ENCODE measurements around the gene MTHFD2L. TPM values are rescaled to one million over a fixed set of nuclear protein-coding genes. Genes with fewer than 3 reads are reported as not detected.
"Not testable (repeated sequence)": the region's sequence is repeated elsewhere in the genome, so short reads cannot be mapped to it uniquely, and the experiment has no call there.

The MTHFD2L gene
- total RNA-seq, 2 experiments from 2014 or later: 8.6 to 9.3 TPM

- CTCF ChIA-PET: not testable (repeated sequence)
These were observed 25.7 kb upstream of the MTHFD2L start for GRCh38 chr4:74132188-74132587.

DNA sequence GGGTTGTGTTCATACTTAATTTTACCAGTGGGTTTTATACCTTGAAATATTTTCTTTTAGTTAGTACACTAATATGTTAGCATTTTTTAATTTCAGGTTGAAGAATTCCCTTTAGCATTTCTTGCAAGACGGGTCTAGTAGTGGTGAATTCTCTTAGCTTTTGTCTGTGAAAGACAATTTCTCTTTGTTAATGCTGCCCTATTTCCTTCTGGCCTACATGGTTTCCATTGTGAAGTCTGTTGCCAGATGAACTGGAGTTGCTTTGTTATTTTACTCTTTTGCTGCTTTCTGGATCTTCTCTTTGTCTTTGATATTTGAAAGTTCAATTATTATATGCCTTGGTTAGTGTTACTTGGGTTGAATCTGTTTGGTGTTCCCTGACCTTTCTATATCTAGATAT, 25.0 kb upstream of the MTHFD2L start:
- POLR2A ChIA-PET: no interaction called here
- CTCF ChIA-PET: interaction anchor here (1.0 kb wide), 1 partner anchor 464 kb away, joined by 3 read pairs; no protein-coding TSS in a partner anchor

More at GRCh38 chr4:74132188-74132587, 25.7 kb upstream of the MTHFD2L start:
- POLR2A ChIA-PET: not testable (repeated sequence)

DNA sequence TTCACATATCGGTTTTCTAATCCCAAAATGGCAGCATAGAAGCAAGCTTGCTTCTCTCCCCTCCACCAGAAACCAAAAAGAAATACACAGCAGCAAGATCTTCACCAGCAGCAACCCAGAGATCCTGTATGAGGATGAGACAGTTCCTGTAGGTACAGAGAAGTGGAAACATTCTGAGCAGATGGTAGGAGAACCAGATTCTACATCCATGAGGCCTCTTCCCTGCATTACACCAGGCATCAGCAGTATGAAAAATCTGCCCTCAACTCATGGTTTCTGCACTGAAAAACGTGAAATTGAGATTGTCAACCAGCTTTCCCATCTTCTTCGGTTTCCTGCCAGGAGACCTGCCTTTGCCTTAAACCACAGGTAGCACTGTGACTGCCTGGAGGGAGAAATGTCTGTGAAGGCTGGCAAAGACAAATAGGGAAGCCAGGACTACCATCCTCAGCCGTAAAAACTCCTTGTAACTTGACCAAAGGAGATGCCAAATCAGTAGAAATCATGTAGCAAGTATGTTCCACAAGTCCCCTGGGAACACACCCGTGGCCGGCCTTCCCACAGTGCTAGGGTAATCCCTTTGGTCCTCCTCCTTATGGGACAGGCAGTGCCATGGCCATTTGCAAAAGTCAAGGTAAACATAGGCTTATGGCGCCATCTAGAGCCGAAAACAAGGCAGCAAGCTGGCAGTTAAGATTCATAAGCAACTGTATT, 24.0 kb upstream of the MTHFD2L start:
- ChIA-PET CTCF (interaction anchor here (1.0 to 1.3 kb wide), 2 partner anchors 9 to 465 kb away, joined by 3 read pairs; no protein-coding TSS in a partner anchor), POLR2A (no interaction called here)

DNA sequence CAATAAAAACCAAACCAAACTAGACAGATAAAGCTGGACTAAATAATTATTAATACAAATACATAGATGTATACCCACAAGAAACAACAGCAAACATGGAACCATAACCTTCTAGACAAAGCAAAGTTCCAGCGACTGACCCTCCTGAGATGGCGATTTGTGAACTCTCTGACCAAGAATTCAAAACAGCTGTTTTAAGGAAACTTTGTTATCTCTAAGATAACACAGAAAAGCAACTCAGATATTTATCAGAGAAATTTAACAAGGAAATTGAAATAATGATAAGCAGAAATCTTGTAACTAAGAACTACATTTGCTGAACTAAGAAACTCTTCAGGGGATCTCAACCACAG, 23.4 kb upstream of the MTHFD2L start:
- CTCF ChIA-PET: interaction anchor here (1.3 kb wide), 1 partner anchor 9 kb away, joined by 3 read pairs; no protein-coding TSS in a partner anchor
- POLR2A ChIA-PET: no interaction called here

DNA sequence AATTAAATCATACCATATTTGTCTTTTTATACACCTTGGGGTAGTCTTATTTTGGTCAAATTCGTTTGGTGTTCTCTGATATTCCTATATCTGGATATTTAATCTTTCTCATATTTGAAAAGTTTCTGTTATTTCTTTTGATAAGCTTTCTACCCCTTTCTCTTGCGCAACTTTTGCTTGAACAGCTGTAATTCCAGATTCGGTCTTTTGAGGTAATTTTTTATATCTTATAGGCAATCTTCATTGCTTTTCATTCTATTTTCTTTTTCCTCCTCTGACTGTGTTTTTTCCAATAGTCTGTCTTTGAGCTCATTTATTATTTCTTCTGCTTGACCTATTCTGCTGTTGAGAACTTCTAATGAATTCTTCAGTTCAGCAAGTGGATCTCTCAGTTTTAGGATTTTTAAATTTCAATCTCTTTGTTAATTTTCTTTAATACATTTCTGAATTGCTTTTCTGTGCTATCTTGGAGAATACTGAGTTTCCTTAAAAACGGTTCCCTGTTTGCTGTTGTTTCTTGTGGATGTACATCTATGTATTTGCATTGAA, 11.3 kb upstream of the MTHFD2L start:
- POLR2A ChIA-PET: no interaction called here
- CTCF ChIA-PET: no interaction called here

DNA sequence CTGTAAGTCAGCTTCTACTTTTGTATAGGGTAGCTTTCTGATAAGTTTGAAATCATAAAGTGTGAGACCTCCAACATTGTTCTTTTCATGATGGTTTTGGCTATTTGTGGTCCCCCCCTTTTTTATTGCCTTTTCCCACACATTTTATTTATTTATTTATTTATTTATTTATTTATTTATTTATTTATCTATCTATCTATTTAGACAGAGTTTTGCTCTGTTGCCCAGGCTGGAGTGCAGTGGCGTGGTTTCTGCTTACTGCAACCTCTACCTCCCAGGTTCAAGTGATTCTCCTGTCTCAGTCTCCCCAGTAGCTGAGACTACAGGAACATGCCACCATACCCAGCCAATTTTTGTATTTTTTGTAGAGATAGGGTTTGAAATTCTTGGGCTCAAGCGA, 9.7 kb upstream of the MTHFD2L start:
- ChIA-PET POLR2A (no interaction called here), CTCF (no interaction called here)

- CTCF ChIA-PET: no interaction called here
These were observed 5.1 kb upstream of the MTHFD2L start for GRCh38 chr4:74152836-74153235.

GRCh38 chr4:74156521-74156920, 1.4 kb upstream of the MTHFD2L start:
- POLR2A ChIA-PET: no interaction called here

More at GRCh38 chr4:74152836-74153235, 5.1 kb upstream of the MTHFD2L start:
- POLR2A ChIA-PET: no interaction called here

GRCh38 chr4:74157154-74157553, 764 bp upstream of the MTHFD2L start:
- ChIA-PET CTCF (no interaction called here), POLR2A (no interaction called here)

More at GRCh38 chr4:74156521-74156920, 1.4 kb upstream of the MTHFD2L start:
- CTCF ChIA-PET: no interaction called here

DNA sequence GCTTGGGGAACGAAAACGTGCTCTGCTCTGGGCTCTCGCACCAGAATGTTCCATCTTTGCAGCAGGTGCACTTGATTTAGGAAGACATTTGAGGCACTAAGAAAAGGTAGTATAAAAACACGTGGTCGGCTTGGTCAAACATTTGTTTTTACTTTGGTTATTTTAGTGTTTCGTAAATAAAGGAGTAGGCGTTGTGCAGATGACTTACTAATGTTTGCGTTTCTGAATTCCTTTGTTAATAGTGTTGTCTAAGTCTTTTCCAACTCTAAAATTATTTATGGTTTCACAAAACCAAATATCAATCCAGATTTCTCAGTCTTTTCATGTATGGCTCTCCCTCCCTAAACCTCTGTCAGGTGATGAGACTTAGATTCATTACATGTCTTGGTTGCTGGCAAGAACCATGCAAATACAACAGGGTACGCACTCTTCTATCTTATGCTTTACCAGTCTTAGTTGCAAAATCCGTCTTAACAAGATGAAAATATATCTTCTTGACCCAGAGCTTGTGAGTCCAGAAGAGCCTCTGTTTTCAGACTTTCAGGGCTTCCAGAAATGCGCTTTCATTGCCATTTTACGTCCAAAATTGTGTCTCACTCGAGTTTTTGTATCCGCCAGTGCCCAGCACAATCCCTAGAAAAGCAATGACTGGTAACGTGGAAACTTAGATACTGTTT, 686 bp downstream of the MTHFD2L start:
- ChIA-PET CTCF (no interaction called here), POLR2A (interaction anchor here (0.6 kb wide), 1 partner anchor 59 kb away, joined by 3 read pairs; no protein-coding TSS in a partner anchor)

GRCh38 chr4:74159143-74159709, 1.3 kb downstream of the MTHFD2L start:
- POLR2A ChIA-PET: no interaction called here
- CTCF ChIA-PET: no interaction called here

DNA sequence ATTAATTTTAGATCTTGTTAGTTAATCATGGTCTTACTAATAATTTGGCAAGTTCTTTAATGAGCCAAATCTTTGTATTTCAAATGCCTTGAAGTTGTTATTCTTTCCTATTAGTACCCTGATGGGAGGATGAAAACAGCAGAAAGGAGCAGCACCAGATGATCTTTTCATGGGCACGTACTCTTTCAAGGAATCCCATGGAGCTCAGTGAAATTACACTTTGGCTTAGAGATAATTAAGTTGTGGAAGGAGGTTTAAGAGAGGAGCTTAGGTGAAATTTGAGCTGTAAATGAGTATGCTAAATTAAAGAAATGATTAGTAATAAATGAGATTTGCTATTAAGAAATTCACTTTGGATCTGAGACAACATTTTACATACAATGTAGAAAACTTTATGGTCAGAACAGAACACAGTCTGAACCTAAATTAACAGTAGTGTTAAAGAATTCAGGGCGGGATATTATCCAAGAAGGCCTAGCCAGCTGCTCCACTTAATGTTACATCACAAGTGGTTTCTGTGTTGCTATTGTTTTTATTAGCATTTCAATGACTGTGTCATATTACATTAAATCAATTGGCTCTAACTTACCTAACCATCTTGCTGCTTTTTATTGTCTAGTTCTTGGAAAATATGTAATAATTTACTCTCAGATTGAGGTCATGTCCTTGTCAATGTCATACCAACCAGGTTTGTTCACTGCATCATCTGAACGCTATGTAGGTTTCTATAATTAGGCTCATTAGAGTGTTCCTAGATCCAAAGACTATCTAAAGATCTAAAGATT, 3.9 kb downstream of the MTHFD2L start:
- ChIA-PET POLR2A (no interaction called here), CTCF (interaction anchor here (0.7 kb wide), 2 partner anchors 31 to 815 kb away, joined by 3 to 4 read pairs; no protein-coding TSS in a partner anchor)

- POLR2A ChIA-PET: no interaction called here
- CTCF ChIA-PET: no interaction called here
These were observed 8.2 kb downstream of the MTHFD2L start for GRCh38 chr4:74166135-74166534.

DNA sequence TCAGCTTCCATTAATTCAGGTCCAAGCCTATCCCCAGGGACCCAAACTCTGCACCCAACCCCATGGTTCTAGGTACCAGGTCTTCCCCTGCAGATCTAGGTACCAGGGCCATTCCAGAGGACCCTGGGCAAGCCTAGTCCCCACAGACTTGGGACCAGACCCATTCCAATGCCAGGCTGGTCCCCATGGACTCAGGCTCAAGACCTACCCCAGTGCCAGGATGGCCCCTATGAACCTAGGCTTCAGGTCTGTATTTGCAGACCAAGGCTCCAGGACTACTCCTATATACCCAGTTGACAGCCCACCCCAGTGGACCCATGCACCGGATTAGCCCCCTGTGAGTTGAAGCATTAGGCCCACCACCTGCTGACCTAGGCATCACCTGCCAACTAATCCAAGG, 8.9 kb downstream of the MTHFD2L start:
- CTCF ChIA-PET: no interaction called here
- POLR2A ChIA-PET: no interaction called here

- ChIA-PET CTCF (no interaction called here), POLR2A (no interaction called here)
These were observed 9.7 kb downstream of the MTHFD2L start for GRCh38 chr4:74167585-74167984.

DNA sequence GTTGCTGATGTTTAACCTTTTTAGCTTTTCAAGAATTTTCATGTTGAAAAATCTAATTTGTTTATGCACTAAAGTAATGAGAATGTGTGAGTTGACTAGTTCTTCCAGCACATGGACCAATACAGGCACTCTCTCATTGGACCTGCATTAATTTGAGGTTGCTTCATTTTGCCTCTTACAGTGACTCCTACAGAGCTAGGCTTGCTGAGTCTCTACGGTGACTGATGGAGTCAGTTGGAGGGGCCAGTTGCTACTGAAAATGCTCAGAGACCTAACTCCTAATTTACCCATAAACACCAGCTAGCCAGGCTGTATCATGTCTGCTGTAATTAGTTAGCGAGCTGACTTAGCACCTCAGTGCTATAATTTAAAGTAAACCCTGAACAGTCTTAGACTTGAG, 10.9 kb downstream of the MTHFD2L start:
- ChIA-PET CTCF (no interaction called here), POLR2A (no interaction called here)

DNA sequence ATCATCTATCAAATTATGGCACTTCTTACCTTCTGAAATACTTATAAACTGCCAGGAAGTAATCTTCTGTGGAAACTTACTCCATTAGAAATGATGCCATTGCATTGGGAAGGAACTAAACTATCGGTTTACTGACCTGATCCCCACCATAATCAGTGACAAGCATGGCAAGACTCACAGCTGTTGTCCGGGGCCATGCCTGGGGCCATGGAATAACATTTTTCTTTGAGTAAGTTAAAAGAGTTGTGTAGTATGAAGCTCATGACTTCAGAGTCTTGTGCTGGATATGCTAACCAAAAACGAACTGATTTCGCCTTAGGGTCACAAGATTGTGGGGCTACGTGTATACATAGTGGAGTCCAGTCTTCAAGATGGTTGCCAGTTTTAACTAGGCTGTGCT, 15.4 kb downstream of the MTHFD2L start:
- ChIA-PET CTCF (no interaction called here), POLR2A (no interaction called here)

DNA sequence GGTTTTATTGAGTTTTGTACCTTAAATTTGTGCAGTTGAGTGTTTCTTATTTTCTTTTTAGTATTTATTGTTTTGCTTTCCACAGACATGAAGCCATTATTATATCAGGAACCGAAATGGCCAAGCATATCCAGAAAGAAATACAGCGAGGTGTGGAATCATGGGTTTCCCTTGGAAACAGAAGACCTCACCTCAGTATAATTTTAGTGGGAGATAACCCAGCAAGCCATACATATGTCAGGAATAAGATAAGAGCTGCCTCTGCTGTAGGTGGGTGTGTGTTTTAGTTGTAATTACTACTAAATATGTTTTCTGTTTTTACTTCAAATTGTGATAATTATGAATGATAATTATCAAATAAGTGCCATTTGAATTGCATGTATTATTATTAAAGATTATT, 16.5 kb downstream of the MTHFD2L start:
- ChIA-PET POLR2A (no interaction called here), CTCF (no interaction called here)

DNA sequence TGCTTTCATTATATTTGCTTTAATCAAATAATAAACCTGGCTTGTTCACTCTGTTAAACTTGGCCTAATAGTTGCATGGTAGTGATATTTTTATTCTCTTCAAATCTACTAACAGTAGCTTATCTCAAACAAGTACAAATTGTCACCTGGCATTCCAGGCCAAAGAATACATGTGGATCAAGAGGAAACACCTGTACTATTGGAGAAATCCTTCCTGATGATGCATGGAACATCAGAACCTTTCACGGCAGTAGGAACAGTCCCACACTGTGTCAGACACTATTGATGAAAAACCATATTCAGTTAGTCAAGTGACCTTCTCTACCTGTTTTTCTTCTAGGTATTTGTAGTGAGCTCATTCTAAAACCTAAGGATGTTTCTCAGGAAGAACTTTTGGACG, 17.0 kb downstream of the MTHFD2L start:
- POLR2A ChIA-PET: no interaction called here
- CTCF ChIA-PET: no interaction called here

- CTCF ChIA-PET: no interaction called here
- POLR2A ChIA-PET: no interaction called here
These were observed 17.5 kb downstream of the MTHFD2L start for GRCh38 chr4:74175379-74175778.
